ENCODE data around the gene KHSRP.

- TF ChIP-seq EZH2phosphoT487 (IDR thresholded peaks at IDR 0.05; ENCODE audit: borderline replicate concordance, low read length) (no peak), CTCF (IDR thresholded peaks at IDR 0.05; ENCODE audit: low read depth, low read length, poor library complexity, severe bottlenecking) (no peak)
Measured at GRCh38 chr19:6455924-6456323, 31.3 kb upstream of the KHSRP start.
